Uterus (tissue), 2 donors: ENCODE measurements around the gene DLGAP1.

Experiments used
- CTCF ChIP-seq, 4 experiments: fragments of 200-600 bp in 2 of 4; fragments of 450-650 bp in 2 of 4; sonication (generic) in 2 of 4; IDR thresholded peaks; one replicate each; pipeline ENCODE4 v1.5.1; 2016 to 2019; ENCODE audit warnings: antibody characterized with exemption in 4 of 4, mild to moderate bottlenecking in 2 of 4, moderate library complexity in 1 of 4
- POLR2A ChIP-seq, 2 donors: fragments of 450-650 bp; IDR thresholded peaks; one replicate each; pipeline ENCODE4 v1.6.1; 2016; ENCODE audit warnings: antibody characterized with exemption in 2 of 2, mild to moderate bottlenecking in 1 of 2, moderate library complexity in 1 of 2

GRCh38 chr18:4276953-4277585 is 178.0 kb downstream of the DLGAP1 start:
- TF ChIP-seq CTCF (IDR thresholded peaks at IDR 0.05) (no peak), POLR2A (IDR thresholded peaks at IDR 0.05) (no peak)
